HG03139 (cell line): ENCODE measurements around the gene INHA.
A peak's percentile ranks its signal among the peaks of the same experiment; 100 is the strongest.

Source experiments
- ATAC-seq: cut with Tn5 transposase; IDR thresholded peaks from one replicate; pipeline ENCODE4 v1.9.1; 2021; ENCODE audit not compliant: unreplicated experiment

INHA gene

DNA sequence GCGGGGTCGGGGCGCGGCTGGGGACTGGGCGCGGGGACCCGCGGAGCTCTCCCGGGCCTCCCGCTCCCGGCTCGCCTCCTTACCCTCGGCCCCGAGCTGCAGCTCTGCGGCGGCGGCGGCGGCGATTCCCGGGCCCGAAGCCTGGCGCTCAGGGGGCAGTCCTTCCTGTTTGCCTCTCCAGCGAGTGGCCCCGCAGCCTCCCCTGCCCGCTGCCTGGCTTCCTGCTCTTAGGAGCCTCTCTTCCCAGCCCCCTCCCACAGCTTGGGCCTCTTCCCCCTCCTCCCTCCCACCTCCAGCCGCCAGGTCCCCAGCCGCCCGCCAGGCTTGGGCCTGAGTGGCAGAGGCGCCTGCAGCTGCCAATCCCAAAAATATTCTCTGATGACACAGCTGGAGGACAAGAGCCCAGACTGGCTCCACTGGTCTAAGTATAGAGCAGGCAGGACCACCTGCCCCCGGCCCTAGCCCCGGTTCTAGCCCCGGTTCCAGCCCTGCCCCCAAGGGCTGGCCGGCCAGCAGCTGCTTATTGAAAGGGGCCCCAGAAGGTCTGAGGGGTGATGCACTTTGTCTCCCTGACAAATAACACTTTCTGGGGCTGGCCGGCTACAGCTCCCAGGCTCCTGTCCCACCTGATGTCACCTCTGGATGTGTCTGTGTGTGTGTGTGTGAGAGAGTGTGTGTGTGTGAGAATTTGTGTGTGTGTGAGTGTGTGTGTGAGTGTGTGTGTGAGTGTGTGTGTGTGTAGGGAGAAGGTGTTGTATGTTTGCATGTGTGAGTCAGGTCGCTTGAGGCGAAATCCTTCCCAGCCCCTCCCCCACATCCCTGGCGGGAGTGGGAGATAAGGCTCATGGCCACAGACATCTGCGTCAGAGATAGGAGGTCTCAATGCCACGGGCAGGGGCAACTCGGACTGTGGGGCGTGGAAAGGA, 536 bp upstream of the INHA start, which contains the start of gene OBSL1:
Gene OBSL1, minus strand, starts transcription at position 229 of the 926 bp plus-strand sequence. CDS start 307 bp downstream, outside the sequence.
- ATAC-seq: no peak

DNA sequence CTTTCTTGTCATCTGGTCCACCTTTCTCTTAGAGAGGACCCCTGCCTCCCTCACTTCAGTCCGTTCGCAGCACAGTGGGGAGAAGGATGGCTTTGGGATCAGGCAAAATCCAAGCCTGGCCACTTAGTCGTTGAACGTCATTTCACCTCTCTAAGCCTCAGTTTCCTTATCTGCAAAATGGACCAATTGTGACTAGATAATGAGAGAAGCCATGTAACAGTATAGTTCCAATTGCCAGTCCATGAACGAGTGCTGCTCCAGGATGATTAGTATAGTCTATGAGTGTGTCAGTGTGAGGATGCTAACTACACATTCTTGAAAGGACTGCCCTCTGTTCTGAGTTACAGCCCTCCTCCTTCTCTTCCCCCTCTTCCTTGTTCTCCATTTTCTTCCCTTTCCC, 1.1 kb downstream of the INHA start:
- no peak for ATAC-seq

DNA sequence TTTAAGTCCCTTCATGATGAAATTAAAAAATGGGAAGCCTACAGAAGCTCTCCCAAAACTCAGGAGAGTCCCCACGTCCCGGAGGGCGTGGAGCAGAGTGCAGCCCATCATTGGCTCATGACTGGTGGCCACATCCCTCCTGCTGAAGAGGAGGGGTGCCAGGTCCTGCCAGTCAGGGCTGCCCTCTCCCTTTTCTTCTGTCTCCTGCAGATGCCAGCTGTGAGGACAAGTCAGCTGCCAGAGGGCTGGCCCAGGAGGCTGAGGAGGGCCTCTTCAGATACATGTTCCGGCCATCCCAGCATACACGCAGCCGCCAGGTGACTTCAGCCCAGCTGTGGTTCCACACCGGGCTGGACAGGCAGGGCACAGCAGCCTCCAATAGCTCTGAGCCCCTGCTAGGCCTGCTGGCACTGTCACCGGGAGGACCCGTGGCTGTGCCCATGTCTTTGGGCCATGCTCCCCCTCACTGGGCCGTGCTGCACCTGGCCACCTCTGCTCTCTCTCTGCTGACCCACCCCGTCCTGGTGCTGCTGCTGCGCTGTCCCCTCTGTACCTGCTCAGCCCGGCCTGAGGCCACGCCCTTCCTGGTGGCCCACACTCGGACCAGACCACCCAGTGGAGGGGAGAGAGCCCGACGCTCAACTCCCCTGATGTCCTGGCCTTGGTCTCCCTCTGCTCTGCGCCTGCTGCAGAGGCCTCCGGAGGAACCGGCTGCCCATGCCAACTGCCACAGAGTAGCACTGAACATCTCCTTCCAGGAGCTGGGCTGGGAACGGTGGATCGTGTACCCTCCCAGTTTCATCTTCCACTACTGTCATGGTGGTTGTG, 2.6 kb downstream of the INHA start:
- no peak for ATAC-seq

DNA sequence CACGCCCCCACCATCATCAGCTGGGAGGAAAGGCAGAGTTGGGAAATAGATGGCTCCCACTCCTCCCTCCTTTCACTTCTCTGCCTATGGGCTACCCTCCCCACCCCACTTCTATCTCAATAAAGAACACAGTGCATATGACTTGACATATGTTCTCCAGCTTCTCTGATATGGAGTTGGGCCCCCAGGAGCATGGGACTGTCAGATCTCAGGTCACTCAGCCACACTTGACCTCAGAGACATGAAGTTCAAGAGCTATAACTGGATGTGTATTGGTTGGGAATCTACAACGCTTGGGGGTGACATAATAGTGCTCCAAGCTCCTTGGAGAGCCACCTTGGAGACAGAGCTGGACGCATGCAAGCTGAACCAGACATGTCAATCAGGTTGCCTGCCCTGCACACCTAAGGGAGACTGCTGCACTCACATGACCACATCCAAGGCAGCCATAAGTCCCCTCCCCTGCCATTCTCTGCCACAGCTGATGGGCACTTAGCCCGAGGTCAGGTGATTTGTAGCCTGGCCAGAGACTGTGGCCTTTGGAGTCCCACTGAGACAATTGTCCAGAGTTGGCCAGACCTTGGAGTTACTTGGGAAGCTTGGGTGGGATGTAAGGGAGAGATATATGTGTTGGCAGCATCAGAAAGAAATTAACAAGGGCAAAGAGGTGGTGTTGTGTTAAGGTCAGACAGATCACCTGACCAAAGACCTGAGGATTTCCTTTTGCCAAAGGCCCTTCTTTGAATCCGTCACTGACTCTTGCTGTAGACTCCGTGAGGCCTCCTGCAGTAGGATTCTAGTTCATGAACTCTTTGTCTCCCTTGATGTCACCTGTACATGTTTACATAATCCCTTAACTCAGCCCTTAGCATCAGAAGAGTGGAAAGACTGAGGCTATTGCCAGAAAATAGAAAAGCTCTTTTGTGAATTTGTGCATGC, 3.7 kb downstream of the INHA start:
- no peak for ATAC-seq

DNA sequence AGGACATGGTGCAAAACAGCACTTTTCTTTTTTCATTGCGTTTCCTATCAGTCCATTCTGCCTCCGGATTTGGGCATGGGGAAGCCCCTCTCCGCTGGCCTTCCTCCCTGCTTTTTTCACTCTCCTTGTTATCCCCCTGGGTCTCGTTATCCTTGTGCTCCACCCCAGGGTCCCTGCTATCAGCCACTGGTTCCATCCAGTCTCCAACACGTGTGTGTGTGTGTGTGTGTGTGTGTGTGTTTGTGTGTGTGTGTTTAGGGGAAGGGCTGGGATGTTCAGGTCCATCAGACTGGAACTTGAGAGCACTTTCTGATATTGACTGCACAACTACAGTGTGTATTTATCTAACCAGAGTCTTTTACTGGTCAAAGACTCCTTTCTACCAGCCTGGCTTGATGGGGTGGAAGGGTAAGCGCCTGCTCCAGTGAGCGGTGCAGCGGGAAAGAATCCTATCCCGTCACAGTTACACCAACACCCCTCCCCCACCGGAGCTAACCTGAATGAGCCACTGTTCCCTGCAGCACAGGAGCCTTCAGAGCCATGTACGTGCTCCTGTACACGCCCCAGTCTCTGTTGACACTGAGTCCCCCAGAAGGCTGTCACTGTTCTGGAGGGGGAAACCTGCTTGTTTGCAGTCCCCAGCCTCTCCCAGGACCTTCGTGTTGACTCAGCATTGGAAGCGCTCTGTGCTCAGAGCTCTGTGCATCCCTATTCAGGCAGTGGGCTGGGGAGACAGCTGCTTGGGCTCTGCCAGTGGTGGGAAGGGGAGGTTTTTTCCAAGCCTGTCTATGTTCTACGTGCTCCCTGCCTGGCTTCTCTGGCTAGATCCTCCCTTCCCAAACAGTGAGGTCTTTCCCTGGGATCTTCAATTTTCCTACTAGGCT, 4.6 kb downstream of the INHA start:
- ATAC-seq: no peak

DNA sequence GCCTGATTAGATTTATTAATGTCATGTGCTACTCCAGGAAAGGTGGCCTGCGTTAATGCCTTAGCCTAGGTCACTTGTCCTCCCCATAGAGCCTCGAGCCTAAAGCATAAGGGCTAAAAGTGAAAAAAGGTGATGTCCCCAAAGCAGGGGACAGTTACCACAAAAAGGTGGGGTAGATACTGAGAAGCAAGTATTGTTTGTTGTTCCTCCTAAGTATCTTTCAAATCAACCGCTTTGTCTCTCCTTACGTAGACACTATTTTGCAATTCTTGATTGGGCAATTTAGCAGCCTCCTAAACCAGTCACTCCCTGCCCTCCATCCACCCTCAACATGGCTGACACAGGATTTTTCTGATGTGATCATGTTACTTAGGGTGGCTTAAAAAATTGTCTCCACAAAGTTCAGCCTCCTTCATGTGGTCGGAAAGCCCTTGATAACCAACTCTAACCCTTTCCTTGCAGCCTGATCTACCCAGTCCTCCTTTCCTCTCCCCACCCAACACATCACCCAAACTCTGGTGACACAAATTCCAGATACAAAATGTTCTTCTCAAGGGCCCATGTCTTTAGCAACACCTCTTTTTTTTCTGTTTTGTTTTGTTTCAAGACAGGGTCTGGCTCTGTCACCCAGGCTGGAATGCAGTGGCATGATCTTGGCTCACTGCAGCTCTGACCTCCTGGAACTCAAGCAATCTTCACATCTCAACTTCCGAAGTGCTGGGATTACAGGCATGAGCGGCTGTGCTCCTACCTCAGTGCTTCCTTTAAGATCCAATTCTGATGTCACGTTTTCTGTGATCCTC, 6.9 kb downstream of the INHA start:
- ATAC-seq: no peak

DNA sequence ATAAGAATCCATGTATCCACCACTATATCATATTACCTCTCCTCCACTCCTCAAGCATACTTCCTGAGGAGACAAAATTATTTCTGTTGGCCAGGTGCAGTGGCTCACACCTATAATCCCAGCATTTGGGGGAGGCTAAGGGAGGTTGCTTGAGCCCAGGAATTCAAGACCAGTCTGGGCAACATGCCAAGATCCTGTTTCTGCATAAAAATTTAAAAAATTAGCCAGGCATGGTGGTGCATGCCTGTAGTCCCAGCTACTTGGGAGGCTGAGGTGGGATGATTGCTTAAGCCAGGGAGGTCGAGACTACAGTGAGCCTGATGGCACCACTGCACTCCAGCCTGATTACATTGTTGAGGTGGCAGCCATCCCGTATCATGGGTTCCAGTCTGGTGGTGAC, 9.2 kb downstream of the INHA start:
- ATAC-seq: no peak

DNA sequence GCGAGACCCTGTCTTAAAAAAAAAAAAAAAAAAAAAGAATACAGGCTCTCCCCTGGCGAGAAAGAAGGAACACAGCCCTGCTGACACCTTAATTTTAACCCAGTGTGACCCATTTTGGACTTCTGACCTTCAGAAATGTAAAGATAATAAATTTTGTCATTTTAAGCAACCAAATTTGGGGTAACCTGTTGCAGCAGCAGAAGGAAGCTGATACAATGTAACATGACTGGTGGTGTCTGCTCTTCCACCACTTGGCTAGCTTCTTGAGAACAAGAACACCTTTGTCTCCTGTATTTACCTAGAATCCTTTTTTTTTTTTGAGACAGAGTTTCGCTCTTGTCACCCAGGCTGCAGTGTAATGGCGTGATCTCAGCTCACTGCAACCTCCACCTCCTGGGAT, 19.0 kb downstream of the INHA start:
- no peak for ATAC-seq

DNA sequence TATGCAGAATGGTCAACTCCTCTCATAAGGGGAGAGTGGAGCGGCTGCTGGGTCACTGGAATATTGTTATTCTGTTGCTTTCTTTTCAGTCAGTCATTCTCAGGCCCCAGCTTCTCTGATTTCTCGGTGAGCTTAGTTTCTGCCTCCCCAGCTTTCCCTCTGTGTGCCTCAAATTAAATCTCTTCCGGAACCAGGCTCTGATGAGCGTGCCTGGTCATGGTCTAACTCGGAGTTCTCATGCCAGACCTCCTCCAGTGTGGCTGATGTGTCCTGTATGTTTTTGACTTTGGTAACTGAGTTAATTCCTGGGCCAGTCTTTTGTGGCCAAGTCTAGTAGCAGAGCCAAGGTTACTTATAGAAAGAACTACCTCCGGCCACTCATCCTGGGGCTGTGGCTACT, 20.6 kb downstream of the INHA start:
- no peak for ATAC-seq

DNA sequence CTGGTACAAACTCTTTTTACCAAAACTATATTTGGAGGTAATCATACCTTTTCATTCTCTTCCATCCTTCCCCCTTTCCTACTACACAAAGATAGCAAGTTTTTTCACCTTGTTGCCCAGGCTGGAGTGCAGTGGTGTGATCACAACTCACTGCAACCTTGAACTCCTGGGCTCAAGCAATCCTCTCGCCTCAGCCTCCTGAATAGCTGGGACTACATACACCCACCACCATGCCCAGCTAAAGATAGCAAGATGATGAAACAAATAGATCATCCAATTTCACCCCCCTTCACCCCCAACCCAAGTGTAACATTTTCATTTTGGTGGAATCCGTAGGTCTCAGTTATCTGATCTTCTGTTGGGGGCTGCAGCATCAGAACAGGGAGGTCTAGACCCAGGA, 21.0 kb downstream of the INHA start:
- ATAC-seq: no peak

DNA sequence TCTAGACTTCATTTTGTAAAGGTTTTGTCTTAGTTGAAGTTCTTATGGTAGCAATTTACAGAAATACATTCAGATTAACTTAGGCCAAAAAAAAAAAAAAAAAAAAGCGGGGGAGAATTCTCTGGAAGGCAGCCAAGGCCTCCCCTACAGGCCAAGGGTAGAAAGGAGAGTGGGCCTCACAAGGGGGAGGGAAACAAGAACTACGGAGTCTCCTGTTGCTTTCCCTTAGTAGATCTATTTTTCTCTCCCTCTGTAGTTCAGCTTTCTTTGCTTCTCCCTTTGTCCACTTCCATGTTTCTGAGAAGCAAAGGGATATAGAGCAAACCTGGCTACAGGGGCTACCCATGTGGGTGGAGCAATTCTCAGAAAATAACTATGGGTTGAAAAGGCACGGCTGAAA, 23.1 kb downstream of the INHA start:
- ATAC-seq: no peak

DNA sequence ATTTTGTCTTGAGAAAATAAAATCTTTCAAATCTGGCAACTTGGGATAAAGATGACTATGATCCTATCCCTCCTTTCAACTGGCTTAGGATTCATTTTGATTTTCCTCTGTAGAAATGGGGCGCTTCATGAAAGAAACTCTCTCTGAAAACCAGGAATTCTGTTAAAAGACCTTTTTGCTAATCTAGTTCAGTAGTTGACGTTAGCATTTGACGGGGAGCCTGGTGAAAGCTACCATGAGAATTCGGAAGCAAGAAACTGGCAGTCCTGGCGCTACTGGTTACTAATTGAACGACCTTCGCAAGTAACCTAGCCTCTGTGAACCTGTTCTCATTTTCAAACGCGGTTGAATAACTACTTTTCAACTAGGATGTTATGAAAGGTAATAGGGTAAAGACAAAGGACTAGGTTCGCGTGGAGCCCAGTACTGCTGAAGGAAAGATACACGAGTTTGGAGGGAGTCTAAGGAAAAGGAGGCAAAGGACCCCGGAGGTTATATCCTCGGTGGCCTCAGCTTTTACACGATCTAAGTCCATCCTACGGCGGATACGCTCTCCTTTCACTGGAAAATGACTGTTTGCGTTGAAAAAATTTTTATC, 24.9 kb downstream of the INHA start:
- peak; percentile 10 for ATAC-seq

DNA sequence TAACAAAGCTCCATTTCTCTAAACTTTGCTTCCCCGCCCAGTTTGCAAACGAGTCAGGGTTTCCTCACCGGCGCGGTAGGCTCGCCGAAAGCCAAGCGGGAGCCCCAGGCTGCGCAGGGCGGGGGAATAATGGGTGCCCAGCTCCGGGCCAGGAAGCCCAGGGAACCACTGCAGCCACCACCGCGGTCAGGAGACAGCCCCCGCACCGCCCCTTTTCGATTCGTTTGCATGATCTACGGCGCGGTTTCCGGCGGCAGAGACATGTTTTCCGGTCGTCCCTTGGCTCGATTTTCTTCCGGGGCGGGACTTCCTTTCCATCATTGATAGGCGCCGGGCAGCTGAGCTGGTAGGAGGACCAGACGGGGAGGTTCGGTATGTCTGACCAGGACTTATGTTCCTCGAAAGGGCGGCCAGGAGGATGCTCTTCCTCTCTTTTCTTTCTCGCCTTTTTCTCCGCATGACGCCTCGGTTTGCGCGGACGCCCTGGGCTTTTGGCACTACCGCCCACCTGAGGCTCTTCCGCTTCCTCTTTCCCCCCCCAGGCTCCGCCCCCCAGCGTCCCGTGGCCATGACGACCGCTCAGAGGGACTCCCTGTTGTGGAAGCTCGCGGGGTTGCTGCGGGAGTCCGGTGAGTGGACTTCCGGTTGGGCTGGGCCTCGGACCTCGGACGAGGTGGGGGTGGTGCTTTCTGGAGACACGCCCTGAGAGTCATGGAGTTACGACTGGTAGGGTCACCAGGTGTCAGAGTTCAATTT, 25.6 kb downstream of the INHA start, which contains the start of gene STK11IP:
Gene STK11IP, plus strand, starts transcription at position 306 of the 756 bp plus-strand sequence. Its CDS starts 263 bp downstream, at position 569.
- peak; percentile 85 for ATAC-seq

DNA sequence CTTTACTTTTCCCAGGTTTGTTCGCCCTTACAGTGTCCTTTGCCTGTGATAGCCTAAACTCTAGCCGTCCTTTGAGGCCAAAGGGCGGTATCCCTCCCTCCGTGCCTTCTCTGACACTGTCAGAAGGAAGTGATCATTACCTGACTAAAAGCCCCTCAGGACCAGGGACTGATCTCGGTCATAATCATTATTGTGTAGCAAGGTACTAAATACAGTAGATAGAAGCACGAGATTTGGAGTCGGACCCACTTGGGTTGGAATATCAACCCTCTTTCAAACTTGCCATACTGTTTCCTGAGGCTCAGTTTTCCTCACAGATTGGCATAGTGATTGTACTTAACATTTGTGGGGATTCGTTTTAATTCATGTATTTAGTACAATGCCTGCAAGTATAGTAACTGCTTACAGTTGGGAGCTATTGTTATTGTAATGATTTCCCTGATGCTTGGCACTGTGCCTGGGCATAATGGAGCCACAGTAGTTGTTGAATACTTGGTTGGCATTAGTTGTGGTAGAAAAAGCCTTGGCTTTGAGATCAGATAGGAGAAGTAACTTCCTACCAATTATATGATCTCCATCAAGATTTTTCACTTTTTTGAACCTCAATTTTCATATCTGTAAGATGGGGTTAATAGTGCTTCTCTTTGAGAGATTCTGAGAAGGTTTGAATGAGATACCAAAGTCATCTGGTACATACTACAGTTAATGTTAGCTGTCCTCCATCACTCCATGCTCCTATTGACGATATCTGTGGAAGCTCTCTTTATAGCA, 26.4 kb downstream of the INHA start:
- no peak for ATAC-seq

DNA sequence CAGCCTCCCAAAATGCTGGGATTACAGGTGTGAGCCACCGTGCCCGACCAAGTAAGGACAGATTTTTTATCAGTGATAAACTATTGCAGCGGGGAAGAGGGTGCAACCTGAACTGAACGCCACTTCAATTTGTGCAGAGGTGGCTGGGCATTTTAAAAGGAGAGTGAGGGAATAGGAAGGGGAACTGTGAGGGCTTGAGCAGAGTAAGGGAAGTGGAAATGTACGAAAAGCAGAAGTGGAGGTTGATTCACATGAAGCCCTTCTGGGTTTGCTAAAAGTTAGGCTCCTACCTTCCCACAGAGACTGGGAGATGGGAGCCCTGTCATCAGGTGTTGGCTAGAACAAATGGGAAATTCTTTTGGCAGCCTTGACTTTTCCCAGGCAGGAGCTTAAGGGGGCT, 31.7 kb downstream of the INHA start:
- no peak for ATAC-seq

DNA sequence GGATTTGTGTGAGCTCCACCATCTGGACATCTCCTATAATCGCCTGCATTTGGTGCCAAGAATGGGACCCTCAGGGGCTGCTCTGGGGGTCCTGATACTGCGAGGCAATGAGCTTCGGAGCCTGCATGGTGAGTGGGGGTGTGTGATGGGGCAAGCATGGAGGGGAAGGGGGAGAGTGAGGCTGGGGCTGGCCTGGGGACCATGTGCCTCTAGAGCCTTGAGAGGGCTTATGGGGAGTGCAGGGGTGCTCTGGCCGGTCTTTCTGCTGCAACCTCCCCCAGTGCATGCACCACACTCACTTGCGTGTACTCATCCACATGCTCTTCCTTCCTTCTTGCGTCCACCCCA, 33.5 kb downstream of the INHA start:
- ATAC-seq: no peak

DNA sequence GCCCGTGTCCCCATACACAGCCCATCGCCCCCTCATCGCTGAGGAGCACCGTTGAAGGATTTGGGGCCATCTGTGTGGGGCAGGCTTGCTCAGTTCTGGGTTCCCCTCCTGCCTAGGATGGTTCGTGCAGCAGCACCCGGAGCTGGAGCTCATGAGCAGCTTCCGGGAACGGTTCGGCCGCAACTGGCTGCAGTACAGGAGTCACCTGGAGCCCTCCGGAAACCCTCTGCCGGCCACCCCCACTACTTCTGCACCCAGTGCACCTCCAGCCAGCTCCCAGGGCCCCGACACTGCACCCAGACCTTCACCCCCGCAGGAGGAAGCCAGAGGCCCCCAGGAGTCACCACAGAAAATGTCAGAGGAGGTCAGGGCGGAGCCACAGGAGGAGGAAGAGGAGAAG, 35.8 kb downstream of the INHA start:
- ATAC-seq: no peak
